A549 (cell line): ENCODE measurements around the gene RET. TPM values are rescaled to one million over a fixed set of nuclear protein-coding genes. Genes with fewer than 3 reads are reported as not detected.

Experiments used
- ATAC-seq, 2 experiments: fragments of 200-7000 bp in 1 of 2; fragments of >200 bp in 1 of 2; cut with Nextera tagmentation in 1 of 2; cut with Tn5 transposase in 1 of 2; 3 replicates each; pipeline versions ENCODE4 v1.8.0 to v1.9.1; 2018 to 2020; ENCODE audit warnings: mild to moderate bottlenecking in 1 of 2, moderate library complexity in 1 of 2
- CTCF ChIA-PET: fragments of 300-600 bp; sonication (Branson Sonifier 250); formaldehyde crosslinking; extraction: SDS; loops from one replicate; lab custom pipeline; 2021; ENCODE audit warnings: antibody characterized with exemption, inconsistent platforms; lab: Yijun Ruan, JAX
- POLR2A ChIA-PET: fragments of 350-600 bp; formaldehyde crosslinking; extraction: SDS; loops from one replicate; lab custom pipeline; 2021; ENCODE audit warnings: antibody characterized with exemption, inconsistent platforms; lab: Yijun Ruan, JAX
- DNase-seq, 2 experiments: peaks; one replicate each; pipeline versions ENCODE4 v3.0.0 to v3.0.0-alpha.2; 2011 to 2016; ENCODE audit warnings: low read depth in 1 of 2, low spot score in 1 of 2
- FAIRE-seq: peaks from 2 replicates; lab custom pipeline; 2011; peaks lifted over from hg19 to GRCh38; lab: Jason Lieb, UNC
- H3K27ac ChIP-seq, 2 experiments: fragments of >200 bp; sonication (Bioruptor Twin); formaldehyde crosslinking; 3 replicates each; pipeline ENCODE4 v1.5.1; 2016 to 2017
- H3K4me1 ChIP-seq: fragments of >200 bp; sonication (Bioruptor Twin); formaldehyde crosslinking; 3 replicates; pipeline ENCODE4 v1.6.1; 2016
- H3K4me2 ChIP-seq: fragments of >200 bp; sonication (Bioruptor Twin); formaldehyde crosslinking; 3 replicates; pipeline ENCODE4 v1.6.1; 2016
- H3K4me3 ChIP-seq: fragments of >200 bp; sonication (Bioruptor Twin); formaldehyde crosslinking; 3 replicates; pipeline ENCODE4 v1.5.1; 2016
- H3K9me3 ChIP-seq: fragments of >200 bp; sonication (Bioruptor Twin); formaldehyde crosslinking; 3 replicates; pipeline ENCODE4 v1.6.1; 2016
- CBX8 ChIP-seq: fragments of 200-600 bp; sonication (generic); IDR thresholded peaks from 2 replicates; pipeline ENCODE4 v1.6.1; 2016
- CHD4 ChIP-seq: fragments of 200-600 bp; sonication (generic); IDR thresholded peaks from 2 replicates; pipeline ENCODE4 v1.6.1; 2016; ENCODE audit warnings: antibody characterized with exemption, mild to moderate bottlenecking, borderline replicate concordance
- EHF ChIP-seq: fragments of 250-450 bp; sonication (Bioruptor Pico); IDR thresholded peaks from 2 replicates; pipeline ENCODE4 v1.5.0; 2020; ENCODE audit warnings: mild to moderate bottlenecking
- ESRRA ChIP-seq: fragments of 150-350 bp; IDR thresholded peaks from 2 replicates; pipeline ENCODE4 v1.6.1; 2014; ENCODE audit warnings: mild to moderate bottlenecking, low read length, borderline replicate concordance
- HDAC2 ChIP-seq: fragments of 200-600 bp; sonication (generic); IDR thresholded peaks from 2 replicates; pipeline ENCODE4 v1.6.1; 2016
- HOXA7 ChIP-seq: fragments of 250-450 bp; sonication (Bioruptor Pico); IDR thresholded peaks from 2 replicates; pipeline ENCODE4 v1.5.0; 2020; ENCODE audit warnings: mild to moderate bottlenecking, moderate library complexity
- HOXB13 ChIP-seq: fragments of 250-450 bp; sonication (Bioruptor Pico); IDR thresholded peaks from 2 replicates; pipeline ENCODE4 v1.5.0; 2020; ENCODE audit warnings: low read depth, mild to moderate bottlenecking, moderate library complexity
- HOXB5 ChIP-seq: fragments of 250-450 bp; sonication (Bioruptor Pico); IDR thresholded peaks from 2 replicates; pipeline ENCODE4 v1.5.0; 2020; ENCODE audit warnings: mild to moderate bottlenecking, moderate library complexity
- JUN ChIP-seq, 2 experiments: fragments of >200 bp; sonication (Bioruptor Twin); formaldehyde crosslinking; IDR thresholded peaks; 2 replicates in 1 of 2; 3 replicates in 1 of 2; pipeline ENCODE4 v1.6.1; 2016 to 2017
- NFE2L2 ChIP-seq: fragments of 150-350 bp; conservative IDR thresholded peaks from 2 replicates; pipeline ENCODE4 v1.6.1; 2014; ENCODE audit warnings: low read length
- NPAS2 ChIP-seq: fragments of 250-450 bp; sonication (Bioruptor Pico); IDR thresholded peaks from 2 replicates; pipeline ENCODE4 v1.8.0; 2022; ENCODE audit warnings: mild to moderate bottlenecking, moderate library complexity, borderline replicate concordance
- NR3C1 ChIP-seq: fragments of >200 bp; sonication (Bioruptor Twin); formaldehyde crosslinking; IDR thresholded peaks from 3 replicates; pipeline ENCODE4 v1.6.1; 2017
- PBX3 ChIP-seq: IDR thresholded peaks from 2 replicates; pipeline ENCODE4 v1.6.1; 2012
- PHF8 ChIP-seq: fragments of 200-600 bp; sonication (generic); IDR thresholded peaks from 2 replicates; pipeline ENCODE4 v1.6.1; 2016; ENCODE audit warnings: low read depth, mild to moderate bottlenecking, antibody characterized with exemption, moderate library complexity, borderline replicate concordance
- RAD21 ChIP-seq, 2 experiments: fragments of >200 bp in 1 of 2; sonication (Bioruptor Twin) in 1 of 2; formaldehyde crosslinking in 1 of 2; IDR thresholded peaks in 1 of 2; conservative IDR thresholded peaks in 1 of 2; 2 replicates in 1 of 2; 3 replicates in 1 of 2; pipeline ENCODE4 v1.6.1; 2012 to 2018; ENCODE audit warnings: inconsistent platforms in 1 of 2
- RARB ChIP-seq: fragments of 250-450 bp; sonication (Bioruptor Pico); IDR thresholded peaks from 2 replicates; pipeline ENCODE4 v1.8.0; 2021; ENCODE audit warnings: mild to moderate bottlenecking, moderate library complexity
- RCOR1 ChIP-seq: fragments of 150-350 bp; IDR thresholded peaks from 2 replicates; pipeline ENCODE4 v1.6.1; 2014; ENCODE audit warnings: antibody characterized with exemption, low read length, low read depth
- REST ChIP-seq: fragments of 200-600 bp; sonication (generic); IDR thresholded peaks from 2 replicates; pipeline ENCODE4 v1.6.1; 2016; ENCODE audit warnings: antibody characterized with exemption, mild to moderate bottlenecking, moderate library complexity
- RFX5 ChIP-seq: fragments of 450-650 bp; IDR thresholded peaks from 2 replicates; pipeline ENCODE4 v1.7.1; 2014; ENCODE audit warnings: antibody characterized with exemption, mild to moderate bottlenecking, moderate library complexity
- TFCP2L1 ChIP-seq: fragments of 250-450 bp; sonication (Bioruptor Pico); IDR thresholded peaks from 2 replicates; pipeline ENCODE4 v1.5.0; 2021; ENCODE audit warnings: mild to moderate bottlenecking
- ZSCAN20 ChIP-seq: fragments of 250-450 bp; sonication (Bioruptor Pico); IDR thresholded peaks from 2 replicates; pipeline ENCODE4 v1.8.0; 2022; ENCODE audit warnings: mild to moderate bottlenecking, moderate library complexity
- WGBS: methylation state at CpG from one replicate; pipeline ENCODE4 v1.1.6; 2017; ENCODE audit errors: missing lambda C conversion rate; 5-methylcytosine and 5-hydroxymethylcytosine counted together
- polyA plus RNA-seq, 4 experiments: library from polyadenylated mRNA; depleted of rRNA in 3 of 4; stranded (reverse); fragments of >200 nt; fragmentation: RNase III in 1 of 4; extraction: RNeasy Plus Mini Kit Qiagen cat#74134 plus additional on column Dnase treatment in 1 of 4; gene quantifications; 2 replicates in 3 of 4; 3 replicates in 1 of 4; pipeline ENCODE4 v1.2.3, GENCODE V29; 2011 to 2017
- TF ChIP-seq, protein P1 (sequence below): IDR thresholded peaks from 2 replicates; pipeline ENCODE4 v1.6.1; 2012; ENCODE audit warnings: low read depth, borderline replicate concordance
- TF ChIP-seq, protein P2 (sequence below): fragments of >200 bp; sonication (Bioruptor Twin); formaldehyde crosslinking; IDR thresholded peaks from 2 replicates; pipeline ENCODE4 v1.6.1; 2016
- TF ChIP-seq, protein P3 (sequence below): fragments of 250-450 bp; sonication (Bioruptor Pico); IDR thresholded peaks from 2 replicates; pipeline ENCODE4 v1.5.0; 2020; ENCODE audit warnings: low read depth, mild to moderate bottlenecking, moderate library complexity

Gene RET
- polyA plus RNA-seq, 2 of the 4 experiments (the other 2 are of a cell fraction) = 0.08 to 0.41 TPM

GRCh38 chr10:43090664-43091063 lies 13.8 kb downstream of the RET start:
- 72% methylated on average over 8 of the region's 10 CpGs for WGBS
- POLR2A ChIA-PET = no interaction called here
- FAIRE-seq (no peak), ATAC-seq (no peak), DNase-seq (no peak)
- H3K4me1 ChIP-seq = no peaks in the 10 kb centered on the region
- no peak overlapping the region for H3K4me3 ChIP-seq
- H3K9me3 ChIP-seq = no peaks in the 10 kb centered on the region
- TF ChIP-seq CBX8 = no peak
- no peak for TF ChIP-seq HOXB5 (CRISPR knock-in tag)
- no peak for TF ChIP-seq TFCP2L1 (CRISPR knock-in tag)
- TF ChIP-seq RFX5 = no peak
- TF ChIP-seq JUN (IDR thresholded peaks at IDR 0.05) = no peak
- TF ChIP-seq, protein P1, sequence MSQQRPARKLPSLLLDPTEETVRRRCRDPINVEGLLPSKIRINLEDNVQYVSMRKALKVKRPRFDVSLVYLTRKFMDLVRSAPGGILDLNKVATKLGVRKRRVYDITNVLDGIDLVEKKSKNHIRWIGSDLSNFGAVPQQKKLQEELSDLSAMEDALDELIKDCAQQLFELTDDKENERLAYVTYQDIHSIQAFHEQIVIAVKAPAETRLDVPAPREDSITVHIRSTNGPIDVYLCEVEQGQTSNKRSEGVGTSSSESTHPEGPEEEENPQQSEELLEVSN = no peak
- no peak for TF ChIP-seq RARB (CRISPR knock-in tag)
- TF ChIP-seq CHD4 = no peak
- no peak for TF ChIP-seq HDAC2
- no peak for TF ChIP-seq PBX3
- TF ChIP-seq PHF8 = no peak
- no peak for TF ChIP-seq ESRRA
- no peak overlapping the region for H3K4me2 ChIP-seq
- CTCF ChIA-PET = interaction anchor here (1.1 to 1.6 kb wide), 2 partner anchors 12 to 14 kb away, joined by 3 read pairs; no protein-coding TSS in a partner anchor
- no peak overlapping the region for H3K27ac ChIP-seq

DNA sequence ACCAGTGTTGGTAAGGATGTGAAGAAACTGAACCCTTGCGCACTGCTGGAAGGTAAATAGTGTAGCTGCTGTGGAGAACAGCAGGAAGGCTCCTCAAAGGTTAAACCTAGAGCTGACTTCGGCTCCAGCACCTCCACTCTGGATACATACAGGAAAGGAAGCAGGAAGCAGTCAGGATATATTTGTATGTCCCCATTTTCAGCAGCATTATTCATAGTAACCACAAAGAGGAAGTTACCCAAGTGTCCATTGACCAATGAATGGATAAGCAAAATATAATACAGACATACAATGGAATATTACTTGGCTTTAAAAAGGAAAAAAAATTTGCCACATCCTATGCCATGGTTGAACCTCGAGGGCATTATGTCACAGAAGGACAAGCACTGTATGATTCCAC lies 15.0 kb downstream of the RET start:
- ATAC-seq (no peak), FAIRE-seq (no peak)
- H3K4me1 ChIP-seq = no peaks in the 10 kb centered on the region

GRCh38 chr10:43093423-43094076 lies 16.7 kb downstream of the RET start:
- no peaks in the 10 kb centered on the region for H3K4me1 ChIP-seq
- ChIA-PET POLR2A (no interaction called here), CTCF (interaction anchor here (0.6 to 4.7 kb wide), 6 partner anchors 9 to 346 kb away, joined by 3 to 20 read pairs (median 6); no protein-coding TSS in a partner anchor)
- no peak overlapping the region for H3K4me3 ChIP-seq
- H3K9me3 ChIP-seq = no peaks in the 10 kb centered on the region
- H3K4me2 ChIP-seq = no peak overlapping the region
- WGBS = 29% methylated on average over 11 of the region's 12 CpGs
- peak in 1 of 2 experiments; percentile 24 for DNase-seq
- FAIRE-seq = no peak
- no peak overlapping the region for H3K27ac ChIP-seq
- no peak for TF ChIP-seq CHD4
- no peak for TF ChIP-seq RCOR1
- no peak for TF ChIP-seq ESRRA
- TF ChIP-seq REST = peak; percentile 61; the same call in 1 of the 2 replicates
- TF ChIP-seq, protein P2, sequence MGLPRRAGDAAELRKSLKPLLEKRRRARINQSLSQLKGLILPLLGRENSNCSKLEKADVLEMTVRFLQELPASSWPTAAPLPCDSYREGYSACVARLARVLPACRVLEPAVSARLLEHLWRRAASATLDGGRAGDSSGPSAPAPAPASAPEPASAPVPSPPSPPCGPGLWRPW = no peak
- peak in 1 of 2 experiments; percentile 24; a peak in 2 of 5 replicates for TF ChIP-seq RAD21 (conservative IDR thresholded peaks at IDR 0.05 in 1 of 2, IDR thresholded peaks at IDR 0.05 in 1 of 2)
- peak; percentile 77 to 80 for ATAC-seq

More for the DNA sequence above, 15.0 kb downstream of the RET start:
- POLR2A ChIA-PET = interaction anchor here (0.7 kb wide), 1 partner anchor 309 kb away, joined by 3 read pairs; the partner anchor contains the start of gene BMS1
- Histone ChIP-seq H3K4me3 (no peak overlapping the region), H3K27ac (no peak overlapping the region), H3K4me2 (no peak overlapping the region), H3K9me3 (no peaks in the 10 kb centered on the region)
- 36% methylated on average over 3 of the region's 3 CpGs for WGBS
- no peak for TF ChIP-seq HOXB13 (CRISPR knock-in tag)
- TF ChIP-seq HOXA7 (CRISPR knock-in tag) = no peak
- TF ChIP-seq NFE2L2 = no peak
- TF ChIP-seq NPAS2 (CRISPR knock-in tag) = no peak
- no peak for TF ChIP-seq RCOR1
- no peak for TF ChIP-seq EHF (CRISPR knock-in tag)
- TF ChIP-seq, protein P3, sequence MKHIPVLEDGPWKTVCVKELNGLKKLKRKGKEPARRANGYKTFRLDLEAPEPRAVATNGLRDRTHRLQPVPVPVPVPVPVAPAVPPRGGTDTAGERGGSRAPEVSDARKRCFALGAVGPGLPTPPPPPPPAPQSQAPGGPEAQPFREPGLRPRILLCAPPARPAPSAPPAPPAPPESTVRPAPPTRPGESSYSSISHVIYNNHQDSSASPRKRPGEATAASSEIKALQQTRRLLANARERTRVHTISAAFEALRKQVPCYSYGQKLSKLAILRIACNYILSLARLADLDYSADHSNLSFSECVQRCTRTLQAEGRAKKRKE (CRISPR knock-in tag) = no peak
- TF ChIP-seq, protein P1 = no peak
- TF ChIP-seq ESRRA = no peak
- TF ChIP-seq ZSCAN20 (CRISPR knock-in tag) = no peak
- no peak for TF ChIP-seq NR3C1
- no peak for DNase-seq
- CTCF ChIA-PET = interaction anchor here (4.2 kb wide), 1 partner anchor 14 kb away, joined by 20 read pairs; no protein-coding TSS in a partner anchor
